A673 (cell line): ENCODE measurements around the gene FARSA.

Experiments
- CTCF ChIP-seq: fragments of 300-800, 200-600 bp; sonication (generic); conservative IDR thresholded peaks from 2 replicates; pipeline ENCODE4 v1.5.1; 2017; ENCODE audit warnings: low read depth, mild to moderate bottlenecking, antibody characterized with exemption, low read length, moderate library complexity, mixed read lengths
- EZH2 ChIP-seq: fragments of 200-600 bp; sonication (generic); IDR thresholded peaks from 2 replicates; pipeline ENCODE4 v1.6.1; 2017; ENCODE audit warnings: borderline replicate concordance, low read depth, mild to moderate bottlenecking, mixed read lengths, antibody characterized with exemption, low read length; ENCODE audit not compliant: poor library complexity, severe bottlenecking

- TF ChIP-seq CTCF (no peak), EZH2 (no peak)
Observed at GRCh38 chr19:12936582-12936981, 3.1 kb upstream of the FARSA start.
